GM19351 (cell line): Measurements from ENCODE around the gene BAZ2B.
A peak's percentile ranks its signal among the peaks of the same experiment; 100 is the strongest.
"Not testable (repeated sequence)": the region's sequence is repeated elsewhere in the genome, so short reads cannot be mapped to it uniquely, and the experiment has no call there.

Experiments used
- ATAC-seq: cut with Tn5 transposase; IDR thresholded peaks from one replicate; pipeline ENCODE4 v1.9.1; 2021; ENCODE audit warnings: mild to moderate bottlenecking, moderate library complexity; ENCODE audit not compliant: unreplicated experiment

Gene BAZ2B

DNA sequence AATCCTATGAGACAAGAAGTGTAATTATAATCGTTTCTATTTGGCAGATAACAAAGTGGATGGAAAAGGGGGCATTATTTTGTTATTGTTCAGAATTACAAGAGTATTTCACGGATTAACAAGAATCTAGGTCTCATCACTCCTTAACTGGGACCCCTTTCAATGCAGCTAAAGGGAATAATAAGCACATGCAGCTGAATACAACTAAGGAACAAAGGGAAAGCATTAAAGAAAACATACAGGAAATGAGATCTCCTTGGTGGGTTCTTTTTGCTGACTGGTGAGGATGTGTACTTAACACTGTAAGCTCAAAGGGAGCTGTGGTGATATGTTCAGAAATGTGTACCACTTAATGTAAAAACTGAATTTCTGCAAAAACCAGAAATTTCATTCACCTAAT is 189.3 kb downstream of the BAZ2B start:
- no peak for ATAC-seq

DNA sequence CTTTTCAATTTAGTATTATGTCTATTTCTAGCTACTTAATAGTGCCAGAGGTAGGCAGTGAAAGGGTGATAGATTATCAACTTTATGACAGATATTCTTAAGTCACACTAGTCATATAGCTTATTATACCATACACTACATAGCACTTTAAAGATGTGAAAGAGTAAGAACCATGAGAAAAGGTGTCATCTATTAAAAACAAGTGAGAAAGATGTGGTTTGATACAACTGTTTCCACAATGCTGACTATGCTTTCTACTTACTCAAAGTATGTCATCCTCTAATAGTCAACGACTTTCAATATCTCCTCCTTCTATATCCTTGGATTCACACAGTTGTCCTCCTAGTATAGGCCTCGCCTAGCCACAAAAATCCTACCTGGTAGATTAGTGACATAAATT is 196.9 kb downstream of the BAZ2B start:
- ATAC-seq, result no peak

DNA sequence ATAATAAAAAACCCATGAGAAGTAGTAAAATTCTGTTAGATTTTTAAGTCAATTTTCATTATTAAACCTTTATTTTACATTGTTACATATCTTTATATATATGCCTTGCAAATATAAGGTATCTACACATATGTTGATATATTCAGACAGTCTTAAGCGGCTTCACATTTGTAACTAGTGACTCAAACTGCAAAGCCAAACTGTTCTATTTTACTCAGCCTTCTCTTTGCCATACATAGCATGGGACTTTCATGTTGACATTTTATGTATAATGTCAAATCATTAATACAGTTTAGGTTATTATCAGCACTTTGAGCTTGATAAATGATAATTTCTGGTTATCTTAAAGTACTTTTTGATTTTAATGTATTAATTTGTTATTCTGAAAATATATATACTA is 204.9 kb downstream of the BAZ2B start:
- no peak for ATAC-seq

DNA sequence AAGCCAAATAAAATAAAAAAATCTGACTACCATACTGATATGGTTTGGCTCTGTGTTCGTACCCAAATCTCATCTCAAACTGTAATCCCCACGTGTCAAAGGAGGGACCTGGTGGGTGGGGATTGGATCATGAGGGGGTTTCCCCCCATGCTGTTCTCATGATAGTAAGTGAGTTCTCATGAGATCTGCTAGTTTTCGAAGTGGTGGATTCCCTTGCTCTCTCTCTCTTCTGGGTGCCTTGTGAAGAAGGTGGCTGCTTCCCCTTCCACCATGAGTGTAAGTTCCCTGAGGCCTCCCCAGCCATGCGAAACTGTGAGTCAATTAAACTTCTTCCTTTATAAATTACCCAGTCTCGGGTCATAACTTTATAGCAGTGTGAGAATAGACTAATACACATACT is 206.1 kb downstream of the BAZ2B start:
- no peak for ATAC-seq

DNA sequence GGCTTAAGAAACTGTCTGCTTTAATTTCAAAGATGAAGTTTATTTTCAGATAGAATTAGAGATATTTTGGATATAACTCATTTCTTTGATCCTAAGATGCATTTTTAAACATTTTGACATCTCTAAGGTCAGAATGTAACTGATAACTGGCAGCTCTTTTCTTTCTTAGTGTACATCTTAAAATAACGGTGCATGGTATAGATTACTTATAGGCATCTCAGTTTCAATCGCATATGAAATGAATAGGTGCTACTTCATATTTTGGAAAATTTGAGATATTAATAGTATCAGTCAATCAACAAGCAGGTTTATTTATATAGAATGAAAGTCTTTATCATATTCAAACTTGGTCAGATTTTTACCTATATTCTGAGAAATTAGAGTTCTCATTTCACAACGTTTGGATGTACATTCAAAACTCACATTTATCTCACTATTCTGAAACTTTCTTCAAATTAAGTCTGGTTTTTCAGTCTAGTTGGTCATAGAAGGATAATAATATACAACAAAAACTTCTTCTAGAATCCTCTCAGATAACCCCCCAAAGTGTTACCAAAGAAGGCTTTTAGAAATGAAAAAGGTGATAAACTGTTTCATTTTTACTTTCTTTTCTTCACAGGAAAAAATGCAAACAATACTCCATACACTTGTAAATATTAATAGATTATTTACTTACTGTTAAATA is 207.1 kb downstream of the BAZ2B start:
- peak; percentile 52 for ATAC-seq

DNA sequence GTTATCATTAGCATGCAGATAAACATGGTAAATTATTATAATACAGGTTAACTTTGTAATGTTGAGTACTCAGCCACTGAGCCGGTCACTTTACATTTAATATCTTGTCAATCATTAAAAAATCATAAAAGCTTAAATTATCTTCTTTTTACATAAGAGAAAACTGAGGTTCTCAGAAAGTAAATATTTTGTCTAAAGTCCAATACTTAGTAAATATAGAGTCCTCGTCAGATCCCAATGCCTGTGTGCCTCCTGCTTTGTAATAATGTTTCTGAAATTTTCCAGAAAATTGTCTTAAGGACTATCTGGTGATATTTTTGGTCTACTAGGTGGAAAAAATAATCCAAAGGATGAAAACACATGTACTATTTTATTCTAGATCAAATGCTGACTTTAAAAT is 213.6 kb downstream of the BAZ2B start:
- no peak for ATAC-seq

DNA sequence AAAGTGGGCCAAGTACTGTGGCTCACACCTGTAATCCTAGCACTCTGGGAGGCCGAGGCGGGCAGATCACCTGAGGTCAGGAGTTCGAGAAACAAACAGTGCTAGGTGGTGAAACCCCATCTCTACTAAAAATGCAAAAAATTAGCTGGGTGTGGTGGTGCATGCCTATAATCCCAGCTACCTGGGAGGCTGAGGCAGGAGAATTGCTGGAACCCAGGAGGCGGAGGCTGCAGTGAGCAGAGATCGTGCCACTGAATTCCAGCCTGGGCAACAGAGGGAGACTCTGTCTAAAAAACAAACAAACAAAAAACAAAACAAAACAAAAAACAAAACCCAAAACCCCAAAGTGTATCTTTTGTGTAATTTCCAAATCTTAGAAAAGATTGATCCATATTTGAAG is 214.2 kb downstream of the BAZ2B start:
- not testable (repeated sequence) for ATAC-seq

DNA sequence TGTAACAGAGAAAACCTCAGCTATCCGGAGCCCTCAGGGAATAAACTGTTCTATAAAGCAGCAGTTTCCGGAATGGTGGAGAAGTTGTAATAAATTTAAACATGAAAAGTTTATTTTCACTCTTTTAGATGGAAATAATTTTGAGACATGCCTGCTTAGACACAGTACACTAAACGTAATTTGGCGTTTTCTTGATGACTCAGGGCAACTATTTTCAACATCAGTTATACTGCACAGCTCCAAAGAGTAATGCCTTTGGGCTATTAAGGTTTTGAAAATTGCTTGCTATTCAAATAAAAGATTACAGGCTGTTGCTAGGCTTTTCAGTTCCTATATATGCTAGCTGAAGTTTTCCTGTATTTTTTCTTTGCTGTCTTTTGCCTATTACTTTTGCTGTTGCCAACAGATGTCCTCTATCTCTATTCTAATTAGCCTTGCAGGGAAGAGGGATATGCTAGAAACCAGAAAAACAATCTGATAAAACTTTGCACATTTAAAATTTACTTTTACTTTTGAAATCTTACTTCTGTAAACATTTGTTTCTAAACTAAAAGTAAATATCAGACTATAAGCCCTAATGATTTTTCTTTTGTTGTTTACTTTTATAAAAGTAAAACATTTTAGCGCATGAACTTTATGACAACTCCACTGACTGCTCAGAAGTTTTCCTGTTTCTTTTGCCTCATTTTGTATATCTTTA is 216.5 kb downstream of the BAZ2B start:
- no peak for ATAC-seq

DNA sequence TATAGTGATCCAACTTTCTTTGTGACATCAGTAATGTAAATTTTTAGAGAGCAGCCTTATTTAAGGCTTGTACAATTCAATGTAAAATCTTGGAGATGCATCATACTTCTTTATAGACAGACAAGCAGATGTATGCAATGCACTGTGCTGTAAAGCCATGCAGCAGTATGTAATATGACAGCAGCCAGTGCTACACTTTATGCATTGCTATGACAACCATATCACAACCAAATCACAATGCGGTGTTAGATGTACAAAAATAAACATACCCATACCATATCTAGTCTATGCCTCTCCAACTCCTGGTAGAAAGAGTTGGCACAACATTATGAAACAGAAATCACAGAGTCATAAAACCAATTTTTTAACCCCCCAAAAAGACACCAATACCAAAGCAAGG is 219.5 kb downstream of the BAZ2B start:
- ATAC-seq, result no peak

DNA sequence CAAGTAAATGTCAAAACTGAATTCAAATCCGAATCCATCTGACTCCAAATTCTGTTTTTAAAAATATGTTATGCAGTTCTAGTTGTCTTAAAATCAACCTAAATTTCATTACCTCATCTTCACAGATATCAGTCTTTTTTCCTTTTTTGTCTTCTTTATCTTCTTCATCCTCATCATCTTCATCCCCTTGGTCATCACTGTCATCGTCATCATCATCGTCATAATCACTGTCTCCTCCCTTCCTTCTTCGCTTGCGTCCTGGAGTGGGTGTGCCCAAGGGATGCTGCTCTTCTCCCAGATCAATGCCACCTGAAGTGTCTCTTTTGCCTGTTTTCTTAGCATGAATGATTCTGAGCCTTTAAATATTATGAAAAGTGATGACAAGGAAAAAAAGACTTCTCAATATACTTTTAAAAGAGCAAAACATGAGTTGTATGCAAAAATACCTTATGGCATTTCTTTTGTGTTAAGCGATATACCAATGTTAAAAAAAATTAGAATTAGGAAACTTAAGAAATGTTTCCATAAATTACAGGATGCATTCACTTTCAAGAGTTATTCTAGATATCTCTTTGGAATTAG is 233.8 kb downstream of the BAZ2B start:
- no peak for ATAC-seq

DNA sequence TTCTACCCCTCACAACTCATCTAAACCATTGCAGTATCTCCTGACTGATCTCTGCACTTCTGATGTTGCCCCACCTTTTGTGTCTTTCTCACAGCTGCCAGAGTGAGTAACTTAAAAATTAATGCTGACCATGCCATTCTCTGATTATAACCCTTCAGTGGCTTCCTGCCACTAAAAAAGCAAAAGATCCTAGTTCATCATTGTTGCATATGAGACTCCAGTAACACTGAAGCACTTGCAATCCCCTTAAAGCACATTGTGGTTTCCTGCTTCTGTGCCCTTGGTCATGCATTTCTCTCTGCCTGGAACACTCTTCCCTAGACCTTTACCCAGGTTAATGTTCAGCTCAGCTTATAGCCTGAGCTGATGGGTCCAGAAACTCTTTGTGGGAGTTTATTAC is 234.8 kb downstream of the BAZ2B start:
- no peak for ATAC-seq

DNA sequence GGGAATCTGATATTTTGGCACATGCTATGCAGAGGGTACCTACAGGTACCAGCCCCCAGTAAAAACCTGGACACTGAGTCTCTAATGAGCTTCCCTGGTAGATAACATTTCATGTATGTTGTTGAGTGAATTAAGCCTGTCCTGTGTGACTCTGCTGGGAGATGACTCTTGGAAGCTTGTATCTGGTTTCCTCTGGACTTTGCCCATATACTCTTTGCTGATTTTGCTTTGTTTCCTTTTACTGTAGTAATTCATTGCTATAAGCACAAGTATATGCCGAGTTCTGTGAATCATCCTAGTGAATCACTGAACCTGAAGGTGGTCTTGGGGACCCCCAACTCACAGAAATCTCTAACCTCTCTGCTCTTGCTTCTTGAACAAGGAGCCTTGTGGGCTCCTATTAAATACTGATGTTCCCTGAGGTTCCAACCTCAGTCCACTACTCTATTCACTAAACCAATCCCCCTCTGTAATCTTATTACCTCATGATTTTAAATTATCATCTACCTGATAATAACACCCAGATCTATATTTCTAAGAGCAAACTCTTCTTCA is 235.6 kb downstream of the BAZ2B start:
- no peak for ATAC-seq

DNA sequence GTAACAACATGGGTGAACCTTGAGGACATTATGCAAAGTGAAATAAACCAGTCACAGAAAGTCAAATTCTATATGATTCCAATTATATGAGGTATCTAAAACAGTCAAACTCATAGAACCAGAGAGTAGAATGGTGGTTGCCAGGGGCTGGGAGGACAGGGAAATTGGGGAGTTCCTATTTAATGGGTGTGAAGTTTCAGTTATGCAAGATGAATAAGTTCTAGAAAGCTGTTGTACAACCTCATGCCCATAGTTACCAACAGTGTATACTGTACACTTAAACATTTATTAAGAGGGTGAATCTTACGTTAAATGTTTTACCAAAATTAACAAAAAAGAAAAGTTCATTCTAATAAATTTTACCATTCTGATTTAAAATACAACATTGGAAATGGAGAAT is 237.2 kb downstream of the BAZ2B start:
- ATAC-seq, result no peak

DNA sequence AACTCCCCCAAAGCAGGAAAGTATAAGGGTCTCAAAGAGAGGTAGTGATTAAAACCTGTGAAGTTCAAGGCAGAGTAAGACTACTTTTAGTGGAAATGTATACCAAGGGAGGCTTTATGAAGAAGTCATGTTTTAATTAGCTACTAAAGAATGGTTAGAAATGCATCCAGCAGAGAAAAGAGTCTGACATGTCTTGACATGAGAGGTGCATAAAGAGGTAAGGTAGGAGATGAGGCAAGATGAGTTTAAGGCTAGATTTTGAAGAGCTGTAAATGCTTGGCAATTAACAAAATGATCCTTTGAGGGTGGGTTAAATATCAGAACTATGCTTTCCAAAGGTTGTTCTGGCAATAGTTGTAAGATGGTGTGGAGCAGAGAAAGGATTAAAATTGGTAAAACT is 241.1 kb downstream of the BAZ2B start:
- ATAC-seq, result no peak

DNA sequence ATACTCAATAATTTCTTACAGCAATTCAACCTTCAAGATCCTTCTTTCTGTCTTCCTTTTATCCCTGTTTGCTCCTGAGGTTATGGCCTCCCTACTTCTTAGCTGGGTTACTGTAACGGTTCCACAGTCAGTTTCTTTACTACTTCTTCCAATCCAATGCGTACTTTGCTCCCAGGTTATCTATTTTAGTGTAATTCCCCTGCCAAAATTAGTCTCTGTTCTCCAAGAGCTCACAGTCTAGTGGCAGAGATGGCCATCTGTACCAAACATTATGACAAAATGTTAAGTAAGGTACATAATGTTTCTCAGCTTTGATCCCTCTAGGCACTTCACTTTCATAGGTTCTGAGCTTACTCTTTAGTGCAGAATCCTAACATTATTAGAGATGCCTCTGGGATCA is 244.8 kb downstream of the BAZ2B start:
- ATAC-seq, result no peak

DNA sequence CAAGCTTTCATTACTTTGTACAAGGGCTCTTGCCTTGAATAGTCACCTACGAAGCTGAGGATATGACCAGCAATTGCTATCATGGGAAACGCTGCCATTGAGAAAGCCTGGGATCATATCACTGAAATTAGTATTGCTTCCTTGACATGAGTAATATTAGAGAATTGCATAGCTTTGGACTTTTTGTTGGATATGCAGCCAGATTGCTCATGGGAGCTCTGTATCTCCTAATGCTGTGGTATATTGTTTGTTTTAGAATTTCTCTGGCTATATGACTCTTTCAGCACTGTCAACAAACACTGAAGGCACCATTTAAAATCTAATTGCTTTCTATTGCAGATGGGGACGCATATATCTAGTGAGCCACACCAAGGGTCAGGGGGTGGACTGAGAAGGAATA is 249.8 kb downstream of the BAZ2B start:
- ATAC-seq, result no peak

DNA sequence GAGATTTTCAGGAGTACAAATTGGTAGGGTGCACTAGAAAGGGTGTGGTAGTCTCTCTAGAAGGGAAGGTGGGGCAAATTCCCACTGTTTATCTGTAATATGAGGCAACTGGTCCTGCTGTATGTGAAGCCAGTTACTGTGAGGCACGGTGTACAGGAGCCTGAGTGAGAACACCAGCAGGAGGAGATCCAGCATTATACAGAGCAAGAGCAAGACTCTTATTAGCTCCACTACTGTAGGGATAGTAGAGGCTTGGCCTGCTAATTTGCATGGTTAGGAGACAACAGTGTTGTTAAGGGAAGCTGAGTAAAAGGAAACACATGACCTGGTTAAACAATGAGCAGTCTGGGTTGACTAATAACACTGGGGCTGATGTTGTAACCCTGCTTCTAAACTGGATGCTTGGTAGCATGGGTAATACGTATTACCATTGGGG is 253.5 kb downstream of the BAZ2B start:
- no peak for ATAC-seq

DNA sequence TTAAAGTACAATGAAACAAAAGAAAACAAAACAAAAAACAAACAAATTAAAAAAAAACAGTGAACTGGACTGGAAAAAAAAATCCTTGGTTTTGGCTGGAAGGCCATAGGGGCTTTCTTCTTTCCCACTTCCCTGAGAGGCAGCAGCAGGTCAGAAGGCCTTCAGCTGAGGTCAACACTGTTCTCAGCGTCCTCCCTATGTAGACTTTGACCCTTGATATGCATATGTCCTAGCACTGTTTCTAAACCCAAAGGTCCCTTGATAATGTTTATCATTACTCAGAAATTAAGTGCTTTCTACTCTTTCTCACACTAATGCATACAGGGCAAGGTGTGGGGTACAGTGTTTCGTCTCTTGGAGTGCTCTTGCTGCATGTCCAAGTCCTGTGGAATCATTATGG is 254.3 kb downstream of the BAZ2B start:
- no peak for ATAC-seq

DNA sequence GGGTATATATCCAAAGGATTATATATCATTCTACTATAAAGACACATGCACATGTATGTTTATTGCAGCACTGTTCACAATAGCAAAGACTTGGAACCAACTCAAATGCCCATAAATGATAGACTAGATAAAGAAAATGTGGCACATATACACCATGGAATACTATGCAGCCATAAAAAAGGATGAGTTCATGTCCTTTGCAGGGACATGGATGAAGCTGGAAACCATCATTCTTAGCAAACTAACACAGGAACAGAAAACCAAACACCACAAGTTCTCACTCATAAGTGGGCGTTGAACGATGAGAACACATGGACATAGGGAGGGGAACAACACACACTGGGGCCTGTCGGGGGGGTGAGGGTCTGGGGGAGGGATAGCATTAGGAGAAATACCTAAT is 254.7 kb downstream of the BAZ2B start:
- ATAC-seq, result not testable (repeated sequence)

DNA sequence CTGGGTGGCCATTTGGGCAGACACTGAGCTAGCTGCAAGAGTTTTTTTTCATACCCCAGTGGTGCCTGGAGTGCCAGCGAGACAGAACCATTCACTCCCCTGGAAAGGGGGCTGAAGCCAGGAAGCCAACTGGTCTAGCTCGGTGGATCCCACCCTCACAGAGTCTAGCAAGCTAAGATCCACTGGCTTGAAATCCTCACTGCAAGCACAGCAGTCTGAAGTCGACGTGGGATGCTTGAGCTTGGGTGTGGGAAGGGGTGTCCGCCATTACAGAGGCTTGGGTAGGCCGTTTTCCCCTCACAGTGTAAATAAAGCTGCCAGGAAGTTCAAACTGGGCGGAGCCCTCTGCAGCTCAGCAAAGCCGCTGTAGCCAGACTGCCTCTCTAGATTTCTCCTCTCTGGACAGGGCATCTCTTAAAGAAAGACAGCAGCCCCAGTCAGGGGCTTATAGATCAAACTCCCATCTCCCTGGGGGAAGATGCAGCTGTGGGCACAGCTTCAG is 260.2 kb downstream of the BAZ2B start:
- no peak for ATAC-seq

DNA sequence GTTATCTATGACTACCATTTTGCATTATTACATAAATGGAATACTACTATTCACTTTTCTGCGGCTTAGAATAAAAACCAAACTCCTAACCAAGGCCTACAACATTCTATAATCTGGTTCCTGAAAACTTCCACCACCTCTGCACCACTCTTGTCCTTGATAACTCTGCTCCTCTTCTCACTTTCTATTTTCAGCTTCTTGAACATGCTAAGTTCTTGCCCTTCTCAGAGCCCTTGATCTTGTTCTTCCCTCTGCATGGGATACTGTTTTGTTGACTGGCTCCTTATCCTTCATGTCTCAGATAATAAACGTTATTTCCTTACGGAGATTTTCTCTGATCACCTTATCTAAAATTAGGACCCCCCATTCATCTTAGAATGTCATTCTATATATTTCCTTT is 264.4 kb downstream of the BAZ2B start:
- ATAC-seq, result no peak
